Kidney epithelial cell (primary cell): ENCODE measurements around the gene POFUT1. TPM values are rescaled to one million over a fixed set of nuclear protein-coding genes. Genes with fewer than 3 reads are reported as not detected.

Experiments
- DNase-seq: peaks from one replicate; pipeline ENCODE4 v3.0.0-alpha.2; 2010; ENCODE audit warnings: low read depth
- H3K27me3 ChIP-seq: 2 replicates; pipeline ENCODE4 v1.6.0; 2011; ENCODE audit warnings: low read length; ENCODE audit not compliant: control insufficient read depth, insufficient read depth
- H3K36me3 ChIP-seq: 2 replicates; pipeline ENCODE4 v1.5.1; 2011; ENCODE audit warnings: low read length; ENCODE audit not compliant: control insufficient read depth, insufficient read depth
- H3K4me3 ChIP-seq: 2 replicates; pipeline ENCODE4 v1.5.1; 2011; ENCODE audit warnings: low read depth, mild to moderate bottlenecking, control low read depth, low read length
- total RNA-seq: library from RNA; depleted of rRNA; stranded (reverse); fragments of >200 nt; gene quantifications from 2 replicates; pipeline ENCODE4 v1.2.3, GENCODE V29; 2015
- TF ChIP-seq, protein P1 (sequence below): IDR thresholded peaks from 2 replicates; pipeline ENCODE4 v1.5.1; 2011; ENCODE audit warnings: mild to moderate bottlenecking, moderate library complexity, low read length, control low read depth, inconsistent platforms; ENCODE audit not compliant: insufficient read depth, poor library complexity, severe bottlenecking

Gene POFUT1
- total RNA-seq, 1 donor from 2014 or later: 44.3 TPM

DNA sequence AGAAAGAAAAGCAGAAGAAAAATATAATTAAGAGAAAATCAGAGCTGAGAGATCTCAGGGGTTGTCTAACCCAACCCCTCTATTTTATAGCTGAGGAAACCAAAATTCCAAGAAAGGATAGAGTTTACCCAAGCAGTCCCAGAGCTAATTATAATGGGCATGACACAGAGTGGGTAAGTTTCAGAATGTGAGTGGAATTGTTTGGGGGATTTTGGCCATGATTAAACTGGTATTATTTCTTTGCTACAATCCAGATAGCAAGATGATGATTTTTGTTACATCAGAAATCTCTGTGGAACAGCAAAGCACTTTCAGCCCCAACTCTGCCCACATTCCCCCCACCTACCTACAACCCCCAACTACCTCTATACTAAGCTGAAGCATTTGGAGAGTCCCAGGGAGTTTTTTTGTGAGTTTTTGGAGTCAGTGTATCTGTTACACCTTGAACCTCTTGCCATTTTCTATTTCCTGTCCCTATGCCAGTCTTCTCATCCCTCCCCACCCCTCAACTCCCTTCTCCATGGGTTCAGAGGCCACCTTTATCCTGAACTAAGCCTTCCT, 24.7 kb downstream of the POFUT1 start:
- Histone ChIP-seq H3K36me3 (peaks cover 3% of the 10 kb centered on the region), H3K27me3 (no peaks in the 10 kb centered on the region), H3K4me3 (no peak overlapping the region)
- TF ChIP-seq, protein P1, sequence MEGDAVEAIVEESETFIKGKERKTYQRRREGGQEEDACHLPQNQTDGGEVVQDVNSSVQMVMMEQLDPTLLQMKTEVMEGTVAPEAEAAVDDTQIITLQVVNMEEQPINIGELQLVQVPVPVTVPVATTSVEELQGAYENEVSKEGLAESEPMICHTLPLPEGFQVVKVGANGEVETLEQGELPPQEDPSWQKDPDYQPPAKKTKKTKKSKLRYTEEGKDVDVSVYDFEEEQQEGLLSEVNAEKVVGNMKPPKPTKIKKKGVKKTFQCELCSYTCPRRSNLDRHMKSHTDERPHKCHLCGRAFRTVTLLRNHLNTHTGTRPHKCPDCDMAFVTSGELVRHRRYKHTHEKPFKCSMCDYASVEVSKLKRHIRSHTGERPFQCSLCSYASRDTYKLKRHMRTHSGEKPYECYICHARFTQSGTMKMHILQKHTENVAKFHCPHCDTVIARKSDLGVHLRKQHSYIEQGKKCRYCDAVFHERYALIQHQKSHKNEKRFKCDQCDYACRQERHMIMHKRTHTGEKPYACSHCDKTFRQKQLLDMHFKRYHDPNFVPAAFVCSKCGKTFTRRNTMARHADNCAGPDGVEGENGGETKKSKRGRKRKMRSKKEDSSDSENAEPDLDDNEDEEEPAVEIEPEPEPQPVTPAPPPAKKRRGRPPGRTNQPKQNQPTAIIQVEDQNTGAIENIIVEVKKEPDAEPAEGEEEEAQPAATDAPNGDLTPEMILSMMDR: no peak
- no peak for DNase-seq

DNA sequence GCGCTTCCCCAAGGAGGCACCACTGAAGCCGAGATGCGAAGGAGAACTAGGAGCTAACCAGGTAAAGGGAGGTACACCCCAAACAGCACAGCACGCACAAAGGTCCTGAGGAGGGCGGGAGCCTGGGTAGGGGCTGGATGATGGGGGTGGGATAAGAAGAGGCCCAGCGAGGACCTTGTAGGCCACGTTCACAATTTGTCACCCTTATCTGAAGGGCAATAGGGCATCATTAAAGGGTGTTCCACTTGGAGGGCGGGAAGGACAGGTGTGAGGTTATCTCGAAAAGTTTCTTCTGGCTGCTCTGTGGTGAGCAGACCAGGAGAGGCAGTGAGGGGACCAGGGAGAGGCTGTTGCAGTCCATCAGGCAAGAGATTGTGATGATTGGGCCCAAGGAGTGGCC, 25.6 kb downstream of the POFUT1 start:
- H3K4me3 ChIP-seq: no peak overlapping the region
- no peak for DNase-seq
- peaks cover 2% of the 10 kb centered on the region for H3K36me3 ChIP-seq
- TF ChIP-seq, protein P1: no peak
- no peaks in the 10 kb centered on the region for H3K27me3 ChIP-seq

DNA sequence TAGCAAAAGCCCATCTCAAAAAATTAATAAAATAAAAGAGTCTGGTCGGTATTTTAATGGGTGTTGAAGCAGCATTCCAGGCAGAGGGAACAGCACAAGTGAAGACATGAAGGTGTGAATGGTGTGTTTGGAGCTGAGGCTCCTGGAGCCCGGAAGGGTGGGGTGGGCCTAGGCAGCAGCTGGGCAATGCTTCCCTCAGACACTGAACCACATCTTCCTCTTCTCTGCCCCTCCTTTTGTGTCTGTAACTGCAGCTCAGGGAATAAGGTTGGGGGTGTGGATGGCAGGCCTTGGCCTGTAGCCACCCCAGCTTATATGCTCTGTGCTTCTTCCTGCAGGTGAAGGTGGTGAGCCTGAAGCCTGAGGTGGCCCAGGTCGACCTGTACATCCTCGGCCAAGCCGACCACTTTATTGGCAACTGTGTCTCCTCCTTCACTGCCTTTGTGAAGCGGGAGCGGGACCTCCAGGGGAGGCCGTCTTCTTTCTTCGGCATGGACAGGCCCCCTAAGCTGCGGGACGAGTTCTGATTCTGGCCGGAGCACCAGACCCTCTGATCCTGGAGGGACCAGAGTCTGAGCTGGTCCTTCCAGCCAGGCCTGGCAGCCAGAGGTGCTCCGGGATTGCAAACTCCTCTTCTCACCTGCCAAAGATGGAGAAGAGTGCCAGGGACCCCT, 26.6 kb downstream of the POFUT1 start:
- H3K36me3 ChIP-seq: peaks cover 2% of the 10 kb centered on the region
- no peak for DNase-seq

DNA sequence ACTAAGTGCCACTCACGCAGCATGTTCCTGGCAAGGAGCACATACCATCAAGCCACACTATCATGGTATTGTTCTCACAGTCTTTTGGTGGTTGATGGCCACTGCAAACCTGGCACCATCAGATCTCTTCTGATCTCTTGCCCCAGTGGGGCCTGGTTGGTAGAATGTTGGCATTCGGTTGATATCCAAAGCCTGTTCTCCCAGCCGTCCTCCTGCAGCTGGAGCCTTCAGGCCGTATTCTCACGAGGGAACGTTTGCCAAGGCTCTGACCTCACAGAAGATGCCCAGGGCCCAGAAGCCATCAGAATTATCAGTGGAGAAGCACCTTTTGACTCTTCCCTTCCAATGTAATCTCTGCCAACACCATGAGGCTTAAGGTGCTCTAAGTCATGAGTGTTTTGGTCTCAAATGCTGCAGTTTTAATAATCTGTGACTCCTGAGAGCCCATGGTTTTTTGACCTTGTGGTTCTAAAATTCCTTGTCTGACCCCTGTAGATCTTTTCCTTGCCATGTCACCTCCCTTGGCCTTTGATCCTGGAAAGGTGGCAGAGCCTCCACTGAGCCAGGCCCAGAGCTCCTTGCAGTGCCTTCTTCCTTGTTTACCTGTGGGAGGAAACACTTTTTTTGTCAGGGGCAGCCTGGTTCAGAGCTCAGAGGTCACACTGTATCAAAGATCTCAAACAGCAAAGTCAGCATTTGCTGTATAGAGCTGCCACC, 27.8 kb downstream of the POFUT1 start:
- H3K27me3 ChIP-seq: no peaks in the 10 kb centered on the region
- H3K36me3 ChIP-seq: peaks cover 2% of the 10 kb centered on the region
- no peak overlapping the region for H3K4me3 ChIP-seq
- TF ChIP-seq, protein P1: no peak
- DNase-seq: no peak

More for the DNA sequence above, 26.6 kb downstream of the POFUT1 start:
- Histone ChIP-seq H3K27me3 (no peaks in the 10 kb centered on the region), H3K4me3 (no peak overlapping the region)
- TF ChIP-seq, protein P1: no peak

DNA sequence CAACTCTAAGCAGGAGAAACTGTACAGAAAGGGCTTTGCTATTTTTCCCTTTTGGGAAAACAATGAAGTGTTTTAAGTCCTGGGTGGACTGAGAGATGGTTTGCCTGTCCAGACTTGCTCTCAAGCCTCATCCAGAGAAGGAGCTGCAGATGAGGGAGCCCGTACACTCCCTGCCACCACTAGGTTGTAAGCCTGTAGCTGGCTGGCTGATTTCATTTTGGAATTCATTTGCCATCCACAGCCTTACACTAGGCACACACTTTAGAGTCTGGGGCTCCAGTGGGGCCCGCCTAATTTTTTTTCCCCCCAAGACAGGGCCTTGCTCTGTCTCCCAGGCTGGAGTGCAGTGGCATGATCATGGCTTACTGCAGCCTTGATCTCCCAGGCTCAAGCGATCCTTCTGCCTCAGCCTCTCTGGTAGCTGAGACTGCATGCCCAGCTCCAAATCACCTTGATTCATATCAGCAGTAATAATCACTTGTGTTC, 28.4 kb downstream of the POFUT1 start:
- Histone ChIP-seq H3K4me3 (no peak overlapping the region), H3K36me3 (peaks cover 2% of the 10 kb centered on the region), H3K27me3 (no peaks in the 10 kb centered on the region)
- TF ChIP-seq, protein P1: no peak
- DNase-seq: no peak
